Keratinocyte (primary cell): Measurements from ENCODE around the gene KIF16B. TPM values are rescaled to one million over a fixed set of nuclear protein-coding genes. Genes with fewer than 3 reads are reported as not detected.
A peak's percentile ranks its signal among the peaks of the same experiment; 100 is the strongest.

Experiments
- DNase-seq: peaks from one replicate; pipeline ENCODE4 v3.0.0-alpha.2; 2011; ENCODE audit warnings: low read depth, missing footprints, low spot score
- FAIRE-seq: peaks from 2 replicates; lab custom pipeline; 2011; peaks lifted over from hg19 to GRCh38; lab: Jason Lieb, UNC
- H2AFZ ChIP-seq: 2 replicates; pipeline ENCODE4 v1.6.0; 2012; ENCODE audit warnings: low read length, control low read depth, inconsistent platforms; ENCODE audit not compliant: control insufficient read depth
- H3K27ac ChIP-seq: 2 replicates; pipeline ENCODE4 v1.5.1; 2011; ENCODE audit warnings: low read length; ENCODE audit not compliant: control insufficient read depth, insufficient read depth
- H3K27me3 ChIP-seq: 3 replicates; pipeline ENCODE4 v1.6.0; 2011; ENCODE audit warnings: low read length; ENCODE audit not compliant: control insufficient read depth, insufficient read depth; ENCODE audit errors: extremely low read depth
- H3K36me3 ChIP-seq, 2 experiments: 2 replicates in 1 of 2; 3 replicates in 1 of 2; pipeline ENCODE4 v1.5.1; 2011; ENCODE audit warnings: low read length in 2 of 2, mild to moderate bottlenecking in 1 of 2; ENCODE audit not compliant: control insufficient read depth in 2 of 2, insufficient read depth in 2 of 2; ENCODE audit errors: extremely low read depth in 1 of 2
- H3K4me1 ChIP-seq: 3 replicates; pipeline ENCODE4 v1.5.1; 2011; ENCODE audit warnings: low read length; ENCODE audit not compliant: control insufficient read depth, insufficient read depth; ENCODE audit errors: extremely low read depth
- H3K4me2 ChIP-seq: 3 replicates; pipeline ENCODE4 v1.6.0; 2011; ENCODE audit warnings: low read depth, low read length; ENCODE audit not compliant: control insufficient read depth, insufficient read depth; ENCODE audit errors: extremely low read depth
- H3K4me3 ChIP-seq, 3 experiments: fragments of 200-600 bp in 1 of 3; sonication (generic) in 1 of 3; 2 replicates in 2 of 3; 3 replicates in 1 of 3; pipeline ENCODE4 v1.5.1; 2011 to 2016; ENCODE audit warnings: low read length in 3 of 3, mild to moderate bottlenecking in 3 of 3, control low read depth in 2 of 3, inconsistent platforms in 1 of 3, low read depth in 1 of 3, mixed read lengths in 1 of 3, mixed run types in 1 of 3, moderate library complexity in 1 of 3; ENCODE audit not compliant: control insufficient read depth in 2 of 3, insufficient read depth in 2 of 3; ENCODE audit errors: extremely low read depth in 1 of 3
- H3K79me2 ChIP-seq: 2 replicates; pipeline ENCODE4 v1.6.0; 2012; ENCODE audit warnings: low read length; ENCODE audit not compliant: control insufficient read depth, insufficient read depth
- H3K9ac ChIP-seq: 3 replicates; pipeline ENCODE4 v1.6.0; 2011; ENCODE audit warnings: low read length; ENCODE audit not compliant: control insufficient read depth, insufficient read depth; ENCODE audit errors: extremely low read depth
- H3K9me1 ChIP-seq: 3 replicates; pipeline ENCODE4 v1.6.0; 2011; ENCODE audit warnings: low read length; ENCODE audit not compliant: control insufficient read depth, insufficient read depth; ENCODE audit errors: extremely low read depth
- H3K9me3 ChIP-seq: 2 replicates; pipeline ENCODE4 v1.5.1; 2012; ENCODE audit warnings: low read depth, low read length; ENCODE audit not compliant: control insufficient read depth
- H4K20me1 ChIP-seq: 3 replicates; pipeline ENCODE4 v1.6.0; 2011; ENCODE audit warnings: low read length; ENCODE audit not compliant: control insufficient read depth, insufficient read depth; ENCODE audit errors: extremely low read depth
- EZH2 ChIP-seq: IDR thresholded peaks from one replicate; pipeline ENCODE4 v1.6.1; 2012; ENCODE audit warnings: inconsistent platforms, mild to moderate bottlenecking, low read length, moderate library complexity
- dilution Hi-C: fragments of 300-500 bp; cut with MboI; formaldehyde crosslinking; loops from one replicate; pipeline ENCODE4 v1.7.0; 2020; ENCODE audit warnings: low sequenced_read_pairs; ENCODE audit not compliant: extremely low pct_ligation_motif_present
- polyA plus RNA-seq, 5 experiments: library from polyadenylated mRNA; depleted of rRNA in 3 of 5; stranded (reverse) in 3 of 5; stranded (forward) in 1 of 5; unstranded in 1 of 5; fragments of >200 nt; gene quantifications; 1 replicate in 1 of 5; 2 replicates in 3 of 5; 3 replicates in 1 of 5; pipeline versions ENCODE4 v1.2.1 to v1.2.3, GENCODE V29; 2011 to 2012; ENCODE audit warnings: missing spikeins in 2 of 5, low read depth in 1 of 5, low replicate concordance in 1 of 5
- TF ChIP-seq, protein P1 (sequence below), 3 experiments: IDR thresholded peaks in 1 of 3; conservative IDR thresholded peaks in 1 of 3; optimal IDR thresholded peaks in 1 of 3; 2 replicates in 2 of 3; 3 replicates in 1 of 3; pipeline versions ENCODE3 to v1.5.1; 2011; ENCODE audit warnings: low read length in 3 of 3, mild to moderate bottlenecking in 3 of 3, moderate library complexity in 2 of 3, control low read depth in 1 of 3, inconsistent platforms in 1 of 3; ENCODE audit not compliant: insufficient read depth in 2 of 3; ENCODE audit errors: extremely low read depth in 1 of 3

Gene KIF16B
- polyA plus RNA-seq, 1 donor (not counting 4 experiments of a cell fraction or from before 2014, with no cell fraction given), result 16.1 TPM

DNA sequence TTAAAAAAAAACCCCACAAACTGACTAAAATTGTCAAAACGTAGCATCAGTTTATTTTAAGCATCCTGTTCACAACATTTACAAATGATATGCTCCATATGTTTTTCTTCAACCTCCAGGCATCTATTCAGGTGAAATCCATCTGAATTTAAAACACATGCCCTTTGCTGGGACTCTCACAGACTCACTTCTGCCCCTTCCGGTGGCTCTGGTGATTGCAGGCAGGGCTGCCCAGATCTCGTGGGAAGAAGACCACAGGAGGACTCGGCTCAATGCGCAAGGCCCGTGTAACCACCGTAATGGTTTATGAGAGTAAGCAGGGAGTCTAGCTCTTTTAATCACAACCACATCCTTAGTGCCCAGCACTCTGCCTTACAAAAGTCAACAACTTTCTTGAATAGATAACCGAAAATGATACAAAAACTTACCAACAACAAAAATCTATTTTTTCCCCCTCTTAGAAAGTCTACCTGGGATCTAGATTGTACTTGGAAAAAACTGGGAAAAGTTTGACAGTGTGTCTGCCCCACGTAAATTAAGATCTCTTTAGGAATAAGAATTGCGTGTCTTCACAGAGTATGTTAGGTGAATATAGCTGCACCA is 139.1 kb downstream of the KIF16B start:
- Histone ChIP-seq H3K9ac (no peak overlapping the region), H3K36me3 (peaks cover 0 to 5% of the 10 kb centered on the region in 2 experiments), H3K27ac (no peak overlapping the region), H2AFZ (no peak overlapping the region), H3K4me2 (no peak overlapping the region), H3K4me3 (no peak overlapping the region), H3K4me1 (no peaks in the 10 kb centered on the region), H3K9me1 (no peaks in the 10 kb centered on the region), H3K79me2 (no peaks in the 10 kb centered on the region), H3K9me3 (no peaks in the 10 kb centered on the region), H4K20me1 (no peaks in the 10 kb centered on the region), H3K27me3 (no peaks in the 10 kb centered on the region)
- FAIRE-seq, result no peak
- dilution Hi-C loops, result no loop called here
- TF ChIP-seq, protein P1, sequence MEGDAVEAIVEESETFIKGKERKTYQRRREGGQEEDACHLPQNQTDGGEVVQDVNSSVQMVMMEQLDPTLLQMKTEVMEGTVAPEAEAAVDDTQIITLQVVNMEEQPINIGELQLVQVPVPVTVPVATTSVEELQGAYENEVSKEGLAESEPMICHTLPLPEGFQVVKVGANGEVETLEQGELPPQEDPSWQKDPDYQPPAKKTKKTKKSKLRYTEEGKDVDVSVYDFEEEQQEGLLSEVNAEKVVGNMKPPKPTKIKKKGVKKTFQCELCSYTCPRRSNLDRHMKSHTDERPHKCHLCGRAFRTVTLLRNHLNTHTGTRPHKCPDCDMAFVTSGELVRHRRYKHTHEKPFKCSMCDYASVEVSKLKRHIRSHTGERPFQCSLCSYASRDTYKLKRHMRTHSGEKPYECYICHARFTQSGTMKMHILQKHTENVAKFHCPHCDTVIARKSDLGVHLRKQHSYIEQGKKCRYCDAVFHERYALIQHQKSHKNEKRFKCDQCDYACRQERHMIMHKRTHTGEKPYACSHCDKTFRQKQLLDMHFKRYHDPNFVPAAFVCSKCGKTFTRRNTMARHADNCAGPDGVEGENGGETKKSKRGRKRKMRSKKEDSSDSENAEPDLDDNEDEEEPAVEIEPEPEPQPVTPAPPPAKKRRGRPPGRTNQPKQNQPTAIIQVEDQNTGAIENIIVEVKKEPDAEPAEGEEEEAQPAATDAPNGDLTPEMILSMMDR (optimal IDR thresholded peaks at IDR 0.05 in 1 of 3, IDR thresholded peaks at IDR 0.05 in 1 of 3, conservative IDR thresholded peaks at IDR 0.05 in 1 of 3; ENCODE audit: extremely low read depth in 1 of 3, insufficient read depth in 2 of 3, low read length in 3 of 3), result peak; percentile 61 to 74 (median 71)
- TF ChIP-seq EZH2, result no peak
- DNase-seq, result no peak

- no peak for FAIRE-seq
- dilution Hi-C loops, result no loop called here
- Histone ChIP-seq H3K4me1 (no peaks in the 10 kb centered on the region), H3K9ac (no peak overlapping the region), H3K9me1 (no peaks in the 10 kb centered on the region), H3K27me3 (no peaks in the 10 kb centered on the region), H2AFZ (no peak overlapping the region), H3K79me2 (no peaks in the 10 kb centered on the region), H3K4me2 (no peak overlapping the region), H3K36me3 (peaks cover 0 to 8% of the 10 kb centered on the region in 2 experiments), H3K27ac (no peak overlapping the region), H3K4me3 (no peak overlapping the region), H4K20me1 (no peaks in the 10 kb centered on the region), H3K9me3 (no peaks in the 10 kb centered on the region)
- TF ChIP-seq, protein P1 (optimal IDR thresholded peaks at IDR 0.05 in 1 of 3, IDR thresholded peaks at IDR 0.05 in 1 of 3, conservative IDR thresholded peaks at IDR 0.05 in 1 of 3; ENCODE audit: extremely low read depth in 1 of 3, insufficient read depth in 2 of 3, low read length in 3 of 3), result no peak
- no peak for TF ChIP-seq EZH2
- DNase-seq, result no peak
Measured at GRCh38 chr20:16433293-16433580, 140.0 kb downstream of the KIF16B start.
